NCI-H2107 (cell line): ENCODE data around the gene TRIM38.
"Not testable (repeated sequence)": the region's sequence is repeated elsewhere in the genome, so short reads cannot be mapped to it uniquely, and the experiment has no call there.

ENCODE experiments used
- DNase-seq: peaks from one replicate; lab custom pipeline; 2025; lab: John Stamatoyannopoulos, UW

Gene TRIM38

GRCh38 chr6:25971187-25971821 is 8.7 kb downstream of the TRIM38 start:
- DNase-seq, result no peak

- no peak for DNase-seq
These were observed 9.5 kb downstream of the TRIM38 start for GRCh38 chr6:25972128-25972527.

- DNase-seq, result no peak
These were observed 10.3 kb downstream of the TRIM38 start for GRCh38 chr6:25972902-25973301.

- DNase-seq, result no peak
These were observed 11.4 kb downstream of the TRIM38 start for GRCh38 chr6:25973923-25974555.

GRCh38 chr6:25975923-25976560 is 13.4 kb downstream of the TRIM38 start:
- no peak for DNase-seq

- DNase-seq, result no peak
These were observed 18.3 kb downstream of the TRIM38 start for GRCh38 chr6:25980935-25981334.

GRCh38 chr6:25981568-25982263 is 19.1 kb downstream of the TRIM38 start:
- DNase-seq, result no peak

GRCh38 chr6:25984265-25984664 is 21.7 kb downstream of the TRIM38 start:
- no peak for DNase-seq

GRCh38 chr6:25987845-25988244 is 25.2 kb downstream of the TRIM38 start:
- no peak for DNase-seq

- DNase-seq, result no peak
These were observed 27.7 kb downstream of the TRIM38 start for GRCh38 chr6:25990172-25990873.

- DNase-seq, result no peak
These were observed 29.3 kb downstream of the TRIM38 start for GRCh38 chr6:25991785-25992412.

GRCh38 chr6:25992413-25993340 is 30.1 kb downstream of the TRIM38 start:
- DNase-seq, result peak; percentile 44

- not testable (repeated sequence) for DNase-seq
These were observed 30.7 kb downstream of the TRIM38 start for GRCh38 chr6:25993341-25993684.

GRCh38 chr6:25995507-25995906 is 32.9 kb downstream of the TRIM38 start:
- DNase-seq, result no peak

- DNase-seq, result no peak
These were observed 35.3 kb downstream of the TRIM38 start for GRCh38 chr6:25997921-25998320.

- DNase-seq, result no peak
These were observed 35.8 kb downstream of the TRIM38 start for GRCh38 chr6:25998379-25998778.

GRCh38 chr6:25999225-25999624 is 36.6 kb downstream of the TRIM38 start:
- DNase-seq, result not testable (repeated sequence)

- DNase-seq, result no peak
These were observed 38.0 kb downstream of the TRIM38 start for GRCh38 chr6:26000366-26001144.

GRCh38 chr6:26003102-26003694 is 40.6 kb downstream of the TRIM38 start:
- DNase-seq, result no peak
